Central memory CD4-positive, alpha-beta T cell (primary cell): ENCODE results near the gene IGSF8.
A peak's percentile ranks its signal among the peaks of the same experiment; 100 is the strongest.

Experiments
- DNase-seq: peaks from one replicate; pipeline ENCODE4 v3.0.0; 2022

Gene IGSF8

GRCh38 chr1:160103658-160104408, 5.4 kb upstream of the IGSF8 start:
- no peak for DNase-seq

- DNase-seq, result no peak
These were observed 3.5 kb upstream of the IGSF8 start for GRCh38 chr1:160101717-160102522.

- peak; percentile 69 for DNase-seq
These were observed 2.8 kb upstream of the IGSF8 start for GRCh38 chr1:160101037-160101716.

GRCh38 chr1:160099716-160100375, 1.4 kb upstream of the IGSF8 start:
- no peak for DNase-seq

- peak; percentile 94 for DNase-seq
These were observed 588 bp upstream of the IGSF8 start for GRCh38 chr1:160098852-160099561.

- no peak for DNase-seq
These were observed 1.1 kb downstream of the IGSF8 start for GRCh38 chr1:160097151-160097910.

GRCh38 chr1:160096274-160097116, 1.9 kb downstream of the IGSF8 start:
- no peak for DNase-seq

GRCh38 chr1:160095382-160096105, 2.9 kb downstream of the IGSF8 start:
- DNase-seq, result no peak

GRCh38 chr1:160094806-160095205, 3.6 kb downstream of the IGSF8 start:
- DNase-seq, result no peak

GRCh38 chr1:160094291-160094625, 4.2 kb downstream of the IGSF8 start:
- no peak for DNase-seq

- no peak for DNase-seq
These were observed 4.7 kb downstream of the IGSF8 start for GRCh38 chr1:160093624-160094290.

- DNase-seq, result no peak
These were observed 5.4 kb downstream of the IGSF8 start for GRCh38 chr1:160093069-160093395.

- DNase-seq, result no peak
These were observed 5.9 kb downstream of the IGSF8 start for GRCh38 chr1:160092366-160093068.

GRCh38 chr1:160091666-160092223, 6.7 kb downstream of the IGSF8 start:
- DNase-seq, result no peak

GRCh38 chr1:160090760-160091159, 7.7 kb downstream of the IGSF8 start:
- DNase-seq, result no peak

GRCh38 chr1:160089883-160090282, 8.5 kb downstream of the IGSF8 start:
- no peak for DNase-seq

GRCh38 chr1:160087118-160087662, 11.2 kb downstream of the IGSF8 start:
- DNase-seq, result no peak

GRCh38 chr1:160086456-160086892, 11.9 kb downstream of the IGSF8 start:
- no peak for DNase-seq
